GM12878 (cell line): ENCODE results near the gene NPAS3.

Experiments
- BHLHE40 ChIP-seq, 2 experiments: fragments of 450-650 bp in 1 of 2; IDR thresholded peaks; 2 replicates each; pipeline ENCODE4 v1.6.1; 2011 to 2017; ENCODE audit warnings: low read depth in 2 of 2, borderline replicate concordance in 1 of 2, improper control_type of control experiment in 1 of 2, low read length in 1 of 2, mild to moderate bottlenecking in 1 of 2
- EP300 ChIP-seq, 2 experiments: fragments of 150-350 bp in 1 of 2; IDR thresholded peaks; 2 replicates each; pipeline ENCODE4 v1.6.1; 2011 to 2012; ENCODE audit warnings: low read depth in 2 of 2, low read length in 2 of 2, borderline replicate concordance in 1 of 2, improper control_type of control experiment in 1 of 2, inconsistent platforms in 1 of 2; ENCODE audit not compliant: control insufficient read depth in 1 of 2
- ESRRA ChIP-seq: IDR thresholded peaks from 2 replicates; pipeline ENCODE4 v1.6.1; 2012; ENCODE audit warnings: mild to moderate bottlenecking, low read length, improper control_type of control experiment
- EZH2 ChIP-seq: IDR thresholded peaks from 2 replicates; pipeline ENCODE4 v1.6.1; 2012; ENCODE audit warnings: low read depth, mild to moderate bottlenecking, control low read depth, inconsistent platforms, low read length, borderline replicate concordance; ENCODE audit not compliant: control insufficient read depth
- HDAC2 ChIP-seq: fragments of 200-600 bp; sonication (generic); IDR thresholded peaks from 2 replicates; pipeline ENCODE4 v1.6.1; 2017
- JUND ChIP-seq: IDR thresholded peaks from 2 replicates; pipeline ENCODE4 v1.6.1; 2012; ENCODE audit warnings: low read depth, mild to moderate bottlenecking, low read length, improper control_type of control experiment, moderate library complexity
- LARP7 ChIP-seq: fragments of 450-650 bp; IDR thresholded peaks from 2 replicates; pipeline ENCODE4 v1.6.1; 2017; ENCODE audit warnings: mild to moderate bottlenecking
- MYC ChIP-seq: IDR thresholded peaks from 2 replicates; pipeline ENCODE4 v1.6.1; 2011; ENCODE audit warnings: mild to moderate bottlenecking, low read length, moderate library complexity, inconsistent platforms; ENCODE audit not compliant: insufficient read depth, insufficient replicate concordance, insufficient read length, severe bottlenecking
- NR2C2 ChIP-seq: IDR thresholded peaks from 2 replicates; pipeline ENCODE4 v1.6.1; 2011; ENCODE audit warnings: borderline replicate concordance, low read depth; ENCODE audit not compliant: control insufficient read depth, insufficient read length
- RUNX3 ChIP-seq: IDR thresholded peaks from 2 replicates; pipeline ENCODE4 v1.6.1; 2012; ENCODE audit warnings: low read length, inconsistent platforms
- SP1 ChIP-seq: IDR thresholded peaks from one replicate; pipeline ENCODE4 v1.6.1; 2011; ENCODE audit warnings: low read depth, low read length
- ZZZ3 ChIP-seq: IDR thresholded peaks from 2 replicates; pipeline ENCODE4 v1.6.1; 2011; ENCODE audit warnings: low read depth; ENCODE audit not compliant: control insufficient read depth, insufficient read length
- TF ChIP-seq, protein P1 (sequence below), 3 experiments: IDR thresholded peaks in 2 of 3; conservative IDR thresholded peaks in 1 of 3; 2 replicates each; pipeline ENCODE4 v1.5.1; 2011; ENCODE audit warnings: low read depth in 3 of 3, low read length in 3 of 3, mild to moderate bottlenecking in 3 of 3, control low read depth in 2 of 3, moderate library complexity in 2 of 3, inconsistent platforms in 1 of 3, mixed read lengths in 1 of 3; ENCODE audit not compliant: control insufficient read depth in 2 of 3, insufficient read depth in 1 of 3; ENCODE audit errors: extremely low read depth in 1 of 3
- TF ChIP-seq, protein P2 (sequence below): fragments of 450-650 bp; IDR thresholded peaks from 2 replicates; pipeline ENCODE4 v1.6.1; 2017; ENCODE audit warnings: borderline replicate concordance

DNA sequence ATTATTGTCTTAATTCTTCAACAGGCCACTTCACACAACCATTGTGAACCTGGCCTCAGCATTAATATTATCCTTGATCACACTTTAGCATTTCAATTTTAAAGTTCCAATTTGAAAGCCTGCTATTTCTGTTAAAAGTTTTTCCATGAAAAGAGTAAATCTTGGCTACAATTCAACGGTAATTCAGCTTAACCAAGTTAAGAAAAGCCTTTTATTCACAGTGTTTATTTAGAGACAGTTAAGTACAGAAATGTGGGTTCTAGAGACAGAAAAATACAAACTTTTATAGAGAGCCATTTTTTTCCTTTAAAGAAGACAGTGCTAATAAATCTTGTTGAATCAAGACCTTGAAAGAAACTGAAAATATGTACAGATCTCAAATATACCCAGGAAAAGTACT is 103.9 kb downstream of the NPAS3 start:
- TF ChIP-seq ZZZ3 (no peak), LARP7 (no peak), MYC (no peak), EP300 (IDR thresholded peaks at IDR 0.05; ENCODE audit: borderline replicate concordance in 1 of 2, control insufficient read depth in 1 of 2, low read depth in 2 of 2, low read length in 2 of 2) (no peak), RUNX3 (no peak), ESRRA (no peak), HDAC2 (no peak), SP1 (no peak), EZH2 (no peak), BHLHE40 (IDR thresholded peaks at IDR 0.05; ENCODE audit: borderline replicate concordance in 1 of 2, low read depth in 2 of 2, low read length in 1 of 2) (no peak), NR2C2 (no peak), JUND (no peak)
- TF ChIP-seq, protein P1, sequence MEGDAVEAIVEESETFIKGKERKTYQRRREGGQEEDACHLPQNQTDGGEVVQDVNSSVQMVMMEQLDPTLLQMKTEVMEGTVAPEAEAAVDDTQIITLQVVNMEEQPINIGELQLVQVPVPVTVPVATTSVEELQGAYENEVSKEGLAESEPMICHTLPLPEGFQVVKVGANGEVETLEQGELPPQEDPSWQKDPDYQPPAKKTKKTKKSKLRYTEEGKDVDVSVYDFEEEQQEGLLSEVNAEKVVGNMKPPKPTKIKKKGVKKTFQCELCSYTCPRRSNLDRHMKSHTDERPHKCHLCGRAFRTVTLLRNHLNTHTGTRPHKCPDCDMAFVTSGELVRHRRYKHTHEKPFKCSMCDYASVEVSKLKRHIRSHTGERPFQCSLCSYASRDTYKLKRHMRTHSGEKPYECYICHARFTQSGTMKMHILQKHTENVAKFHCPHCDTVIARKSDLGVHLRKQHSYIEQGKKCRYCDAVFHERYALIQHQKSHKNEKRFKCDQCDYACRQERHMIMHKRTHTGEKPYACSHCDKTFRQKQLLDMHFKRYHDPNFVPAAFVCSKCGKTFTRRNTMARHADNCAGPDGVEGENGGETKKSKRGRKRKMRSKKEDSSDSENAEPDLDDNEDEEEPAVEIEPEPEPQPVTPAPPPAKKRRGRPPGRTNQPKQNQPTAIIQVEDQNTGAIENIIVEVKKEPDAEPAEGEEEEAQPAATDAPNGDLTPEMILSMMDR (IDR thresholded peaks at IDR 0.05 in 2 of 3, conservative IDR thresholded peaks at IDR 0.05 in 1 of 3; ENCODE audit: control insufficient read depth in 2 of 3, extremely low read depth in 1 of 3, insufficient read depth in 1 of 3, low read depth in 3 of 3, low read length in 3 of 3): no peak
- TF ChIP-seq, protein P2, sequence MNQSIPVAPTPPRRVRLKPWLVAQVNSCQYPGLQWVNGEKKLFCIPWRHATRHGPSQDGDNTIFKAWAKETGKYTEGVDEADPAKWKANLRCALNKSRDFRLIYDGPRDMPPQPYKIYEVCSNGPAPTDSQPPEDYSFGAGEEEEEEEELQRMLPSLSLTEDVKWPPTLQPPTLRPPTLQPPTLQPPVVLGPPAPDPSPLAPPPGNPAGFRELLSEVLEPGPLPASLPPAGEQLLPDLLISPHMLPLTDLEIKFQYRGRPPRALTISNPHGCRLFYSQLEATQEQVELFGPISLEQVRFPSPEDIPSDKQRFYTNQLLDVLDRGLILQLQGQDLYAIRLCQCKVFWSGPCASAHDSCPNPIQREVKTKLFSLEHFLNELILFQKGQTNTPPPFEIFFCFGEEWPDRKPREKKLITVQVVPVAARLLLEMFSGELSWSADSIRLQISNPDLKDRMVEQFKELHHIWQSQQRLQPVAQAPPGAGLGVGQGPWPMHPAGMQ: no peak
